ENCODE results near the gene ATP5IF1.

Gene ATP5IF1

GRCh38 chr1:28239004-28239403 is 3.1 kb downstream of the ATP5IF1 start:
- Histone ChIP-seq H3K27ac (ENCODE audit: low read length, poor library complexity, severe bottlenecking) (peak overlapping the region; percentile 48), H3K79me1 (replicated peaks; ENCODE audit: low read length, poor library complexity, severe bottlenecking) (peaks cover 5% of the 10 kb centered on the region), H3K9ac (ENCODE audit: low read length) (no peak overlapping the region), H3K4me1 (ENCODE audit: control insufficient read depth, insufficient read depth, low read depth, low read length) (peaks cover 9% of the 10 kb centered on the region), H3K23ac (ENCODE audit: low read length in 2 of 2) (no peak overlapping the region), H3K27me3 (ENCODE audit: control insufficient read depth in 1 of 2, insufficient read depth in 1 of 2, low read length in 2 of 2) (no peaks in the 10 kb centered on the region), H2AFZ (ENCODE audit: low read depth, low read length) (no peak overlapping the region), H3K4ac (ENCODE audit: low read depth in 1 of 2, low read length in 2 of 2) (no peak overlapping the region), H3K4me3 (ENCODE audit: insufficient read depth in 1 of 2, low read depth in 1 of 2, low read length in 2 of 2) (no peak overlapping the region), H2BK15ac (ENCODE audit: low read depth, poor library complexity, severe bottlenecking) (no peak overlapping the region), H4K8ac (ENCODE audit: low read length) (no peak overlapping the region), H3K14ac (ENCODE audit: low read length in 2 of 2) (no peak overlapping the region), H2BK12ac (ENCODE audit: low read length in 2 of 2) (no peak overlapping the region), H2AK5ac (ENCODE audit: low read length, severe bottlenecking) (no peak overlapping the region), H3K4me2 (ENCODE audit: low read length, poor library complexity, severe bottlenecking) (no peak overlapping the region), H3K9me3 (ENCODE audit: control insufficient read depth, low read length) (no peaks in the 10 kb centered on the region), H2BK5ac (ENCODE audit: low read depth, low read length, poor library complexity, severe bottlenecking) (no peak overlapping the region), H3K18ac (ENCODE audit: low read depth in 1 of 2, low read length in 2 of 2) (no peak overlapping the region), H3K36me3 (ENCODE audit: control insufficient read depth in 1 of 2, insufficient read depth in 2 of 2, low read depth in 1 of 2, low read length in 2 of 2) (peaks cover 0 to 19% of the 10 kb centered on the region in 2 experiments), H4K91ac (ENCODE audit: low read length) (no peak overlapping the region), H2BK120ac (ENCODE audit: low read depth, low read length) (no peak overlapping the region)
- WGBS = 94% methylated on average over 2 of the region's 2 CpGs
- no peak for DNase-seq

- no peak overlapping the region for H3K4ac ChIP-seq (ENCODE audit: low read depth in 1 of 2, low read length in 2 of 2)
- no peak overlapping the region for H2AK5ac ChIP-seq (ENCODE audit: low read length, severe bottlenecking)
- no peak overlapping the region for H4K91ac ChIP-seq (ENCODE audit: low read length)
- peaks cover 0 to 19% of the 10 kb centered on the region in 2 experiments for H3K36me3 ChIP-seq (ENCODE audit: control insufficient read depth in 1 of 2, insufficient read depth in 2 of 2, low read depth in 1 of 2, low read length in 2 of 2)
- no peak overlapping the region for H2BK12ac ChIP-seq (ENCODE audit: low read length in 2 of 2)
- no peak overlapping the region for H3K23ac ChIP-seq (ENCODE audit: low read length in 2 of 2)
- H3K27me3 ChIP-seq (ENCODE audit: control insufficient read depth in 1 of 2, insufficient read depth in 1 of 2, low read length in 2 of 2) = no peaks in the 10 kb centered on the region
- H3K18ac ChIP-seq (ENCODE audit: low read depth in 1 of 2, low read length in 2 of 2) = no peak overlapping the region
- WGBS = 94% methylated on average over 4 of the region's 4 CpGs
- no peaks in the 10 kb centered on the region for H3K9me3 ChIP-seq (ENCODE audit: control insufficient read depth, low read length)
- H3K4me2 ChIP-seq (ENCODE audit: low read length, poor library complexity, severe bottlenecking) = no peak overlapping the region
- peaks cover 5% of the 10 kb centered on the region for H3K79me1 ChIP-seq (replicated peaks; ENCODE audit: low read length, poor library complexity, severe bottlenecking)
- H3K4me3 ChIP-seq (ENCODE audit: insufficient read depth in 1 of 2, low read depth in 1 of 2, low read length in 2 of 2) = no peak overlapping the region
- no peak overlapping the region for H3K14ac ChIP-seq (ENCODE audit: low read length in 2 of 2)
- no peak overlapping the region for H2AFZ ChIP-seq (ENCODE audit: low read depth, low read length)
- no peak overlapping the region for H3K9ac ChIP-seq (ENCODE audit: low read length)
- H2BK15ac ChIP-seq (ENCODE audit: low read depth, poor library complexity, severe bottlenecking) = no peak overlapping the region
- no peak overlapping the region for H4K8ac ChIP-seq (ENCODE audit: low read length)
- DNase-seq = no peak
- H2BK5ac ChIP-seq (ENCODE audit: low read depth, low read length, poor library complexity, severe bottlenecking) = no peak overlapping the region
- no peak overlapping the region for H3K27ac ChIP-seq (ENCODE audit: low read length, poor library complexity, severe bottlenecking)
- H3K4me1 ChIP-seq (ENCODE audit: control insufficient read depth, insufficient read depth, low read depth, low read length) = peaks cover 11% of the 10 kb centered on the region
- H2BK120ac ChIP-seq (ENCODE audit: low read depth, low read length) = no peak overlapping the region
Measured at GRCh38 chr1:28240024-28240423, 4.1 kb downstream of the ATP5IF1 start.

GRCh38 chr1:28241638-28242241 is 5.8 kb downstream of the ATP5IF1 start:
- Histone ChIP-seq H3K9ac (ENCODE audit: low read length) (no peak overlapping the region), H2AK5ac (ENCODE audit: low read length, severe bottlenecking) (no peak overlapping the region), H2BK120ac (ENCODE audit: low read depth, low read length) (no peak overlapping the region), H3K4me2 (ENCODE audit: low read length, poor library complexity, severe bottlenecking) (no peak overlapping the region), H3K27ac (ENCODE audit: low read length, poor library complexity, severe bottlenecking) (no peak overlapping the region), H3K23ac (ENCODE audit: low read length in 2 of 2) (no peak overlapping the region), H3K9me3 (ENCODE audit: control insufficient read depth, low read length) (no peaks in the 10 kb centered on the region), H2AFZ (ENCODE audit: low read depth, low read length) (no peak overlapping the region), H3K18ac (ENCODE audit: low read depth in 1 of 2, low read length in 2 of 2) (no peak overlapping the region), H3K4me1 (ENCODE audit: control insufficient read depth, insufficient read depth, low read depth, low read length) (peaks cover 9% of the 10 kb centered on the region), H3K4me3 (ENCODE audit: insufficient read depth in 1 of 2, low read depth in 1 of 2, low read length in 2 of 2) (no peak overlapping the region), H3K27me3 (ENCODE audit: control insufficient read depth in 1 of 2, insufficient read depth in 1 of 2, low read length in 2 of 2) (no peaks in the 10 kb centered on the region), H3K14ac (ENCODE audit: low read length in 2 of 2) (no peak overlapping the region), H4K8ac (ENCODE audit: low read length) (no peak overlapping the region), H3K36me3 (ENCODE audit: control insufficient read depth in 1 of 2, insufficient read depth in 2 of 2, low read depth in 1 of 2, low read length in 2 of 2) (peaks cover 0 to 19% of the 10 kb centered on the region in 2 experiments), H2BK12ac (ENCODE audit: low read length in 2 of 2) (no peak overlapping the region), H4K91ac (ENCODE audit: low read length) (no peak overlapping the region), H3K79me1 (replicated peaks; ENCODE audit: low read length, poor library complexity, severe bottlenecking) (peaks cover 5% of the 10 kb centered on the region), H3K4ac (ENCODE audit: low read depth in 1 of 2, low read length in 2 of 2) (no peak overlapping the region), H2BK15ac (ENCODE audit: low read depth, poor library complexity, severe bottlenecking) (no peak overlapping the region), H2BK5ac (ENCODE audit: low read depth, low read length, poor library complexity, severe bottlenecking) (no peak overlapping the region)
- no peak for DNase-seq
- 95% methylated on average over 9 of the region's 10 CpGs for WGBS

- H2BK5ac ChIP-seq (ENCODE audit: low read depth, low read length, poor library complexity, severe bottlenecking) = no peak overlapping the region
- H3K27me3 ChIP-seq (ENCODE audit: control insufficient read depth in 1 of 2, insufficient read depth in 1 of 2, low read length in 2 of 2) = no peaks in the 10 kb centered on the region
- H2BK12ac ChIP-seq (ENCODE audit: low read length in 2 of 2) = no peak overlapping the region
- H3K18ac ChIP-seq (ENCODE audit: low read depth in 1 of 2, low read length in 2 of 2) = no peak overlapping the region
- no peak overlapping the region for H3K14ac ChIP-seq (ENCODE audit: low read length in 2 of 2)
- H3K23ac ChIP-seq (ENCODE audit: low read length in 2 of 2) = no peak overlapping the region
- H4K8ac ChIP-seq (ENCODE audit: low read length) = no peak overlapping the region
- no peak overlapping the region for H3K4me2 ChIP-seq (ENCODE audit: low read length, poor library complexity, severe bottlenecking)
- H3K4ac ChIP-seq (ENCODE audit: low read depth in 1 of 2, low read length in 2 of 2) = no peak overlapping the region
- H4K91ac ChIP-seq (ENCODE audit: low read length) = no peak overlapping the region
- peaks cover 0 to 8% of the 10 kb centered on the region in 2 experiments for H3K36me3 ChIP-seq (ENCODE audit: control insufficient read depth in 1 of 2, insufficient read depth in 2 of 2, low read depth in 1 of 2, low read length in 2 of 2)
- peak overlapping the region; percentile 48 for H3K27ac ChIP-seq (ENCODE audit: low read length, poor library complexity, severe bottlenecking)
- H2BK120ac ChIP-seq (ENCODE audit: low read depth, low read length) = no peak overlapping the region
- H3K9ac ChIP-seq (ENCODE audit: low read length) = no peak overlapping the region
- H2AK5ac ChIP-seq (ENCODE audit: low read length, severe bottlenecking) = no peak overlapping the region
- H3K4me3 ChIP-seq (ENCODE audit: insufficient read depth in 1 of 2, low read depth in 1 of 2, low read length in 2 of 2) = no peak overlapping the region
- H3K9me3 ChIP-seq (ENCODE audit: control insufficient read depth, low read length) = no peaks in the 10 kb centered on the region
- no peak for DNase-seq
- peaks cover 13% of the 10 kb centered on the region for H3K4me1 ChIP-seq (ENCODE audit: control insufficient read depth, insufficient read depth, low read depth, low read length)
- WGBS = 95% methylated on average over 2 of the region's 2 CpGs
- no peak overlapping the region for H2BK15ac ChIP-seq (ENCODE audit: low read depth, poor library complexity, severe bottlenecking)
- H2AFZ ChIP-seq (ENCODE audit: low read depth, low read length) = no peak overlapping the region
- H3K79me1 ChIP-seq (replicated peaks; ENCODE audit: low read length, poor library complexity, severe bottlenecking) = no peaks in the 10 kb centered on the region
Measured at GRCh38 chr1:28243685-28244311, 7.9 kb downstream of the ATP5IF1 start.

Measured in mesenchymal stem cell (in vitro differentiated cells and primary cell).